H1 (cell line): ENCODE results near the gene CCDC148. TPM values are rescaled to one million over a fixed set of nuclear protein-coding genes. Genes with fewer than 3 reads are reported as not detected.

Experiments
- POLR2AphosphoS5 ChIP-seq: IDR thresholded peaks from 2 replicates; pipeline ENCODE4 v1.6.1; 2011; ENCODE audit warnings: low read depth, low read length
- polyA plus RNA-seq, 7 experiments: library from polyadenylated mRNA; depleted of rRNA in 3 of 7; stranded (reverse) in 5 of 7; unstranded in 2 of 7; fragments of >200 nt in 5 of 7; fragments of 200-250 nt in 2 of 7; gene quantifications; 1 replicate in 5 of 7; 2 replicates in 1 of 7; 4 replicates in 1 of 7; pipeline versions ENCODE4 v1.2.1 to v1.2.3, GENCODE V29; 2011 to 2013; ENCODE audit warnings: missing spikeins in 2 of 7, mixed read lengths in 2 of 7
- total RNA-seq: library from RNA; stranded (reverse); fragmentation: NEBNext Ultra II Directional; extraction: Animal tissue kit (Norgen Biotek cat#: 25700); gene quantifications from 2 replicates; pipeline ENCODE4 v1.2.1, GENCODE V29; 2021
- TF ChIP-seq, protein P1 (sequence below): fragments of 300-600 bp; sonication (generic); IDR thresholded peaks from 2 replicates; pipeline ENCODE4 v1.7.1; 2012; ENCODE audit warnings: low read length, moderate library complexity, mild to moderate bottlenecking, inconsistent platforms; ENCODE audit not compliant: insufficient replicate concordance

Gene CCDC148
- total and polyA plus RNA-seq, 2 of the 8 experiments (the other 6 are each of a cell fraction or from before 2014, with no cell fraction given): 0.45 to 1.3 TPM

DNA sequence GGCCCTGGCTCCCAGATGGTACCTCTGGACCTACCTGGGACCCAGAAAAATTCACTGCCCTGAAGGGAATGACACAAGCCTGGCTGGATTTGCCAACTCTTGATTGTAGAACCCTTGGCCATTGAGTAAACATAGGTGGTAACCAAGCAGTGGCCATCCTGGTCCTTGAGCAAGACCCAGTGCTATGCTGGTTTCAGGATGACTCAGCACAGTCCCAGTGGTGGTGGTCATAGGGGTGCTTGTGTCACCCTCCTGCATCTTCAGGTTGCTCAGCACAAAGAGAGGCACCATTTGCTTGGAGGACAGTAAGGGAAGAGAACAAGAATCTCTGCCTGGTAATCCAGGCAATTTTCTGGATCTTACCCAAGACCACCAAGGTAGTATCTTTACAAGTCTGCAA, 302.0 kb downstream of the CCDC148 start (continued):
- TF ChIP-seq, protein P1, sequence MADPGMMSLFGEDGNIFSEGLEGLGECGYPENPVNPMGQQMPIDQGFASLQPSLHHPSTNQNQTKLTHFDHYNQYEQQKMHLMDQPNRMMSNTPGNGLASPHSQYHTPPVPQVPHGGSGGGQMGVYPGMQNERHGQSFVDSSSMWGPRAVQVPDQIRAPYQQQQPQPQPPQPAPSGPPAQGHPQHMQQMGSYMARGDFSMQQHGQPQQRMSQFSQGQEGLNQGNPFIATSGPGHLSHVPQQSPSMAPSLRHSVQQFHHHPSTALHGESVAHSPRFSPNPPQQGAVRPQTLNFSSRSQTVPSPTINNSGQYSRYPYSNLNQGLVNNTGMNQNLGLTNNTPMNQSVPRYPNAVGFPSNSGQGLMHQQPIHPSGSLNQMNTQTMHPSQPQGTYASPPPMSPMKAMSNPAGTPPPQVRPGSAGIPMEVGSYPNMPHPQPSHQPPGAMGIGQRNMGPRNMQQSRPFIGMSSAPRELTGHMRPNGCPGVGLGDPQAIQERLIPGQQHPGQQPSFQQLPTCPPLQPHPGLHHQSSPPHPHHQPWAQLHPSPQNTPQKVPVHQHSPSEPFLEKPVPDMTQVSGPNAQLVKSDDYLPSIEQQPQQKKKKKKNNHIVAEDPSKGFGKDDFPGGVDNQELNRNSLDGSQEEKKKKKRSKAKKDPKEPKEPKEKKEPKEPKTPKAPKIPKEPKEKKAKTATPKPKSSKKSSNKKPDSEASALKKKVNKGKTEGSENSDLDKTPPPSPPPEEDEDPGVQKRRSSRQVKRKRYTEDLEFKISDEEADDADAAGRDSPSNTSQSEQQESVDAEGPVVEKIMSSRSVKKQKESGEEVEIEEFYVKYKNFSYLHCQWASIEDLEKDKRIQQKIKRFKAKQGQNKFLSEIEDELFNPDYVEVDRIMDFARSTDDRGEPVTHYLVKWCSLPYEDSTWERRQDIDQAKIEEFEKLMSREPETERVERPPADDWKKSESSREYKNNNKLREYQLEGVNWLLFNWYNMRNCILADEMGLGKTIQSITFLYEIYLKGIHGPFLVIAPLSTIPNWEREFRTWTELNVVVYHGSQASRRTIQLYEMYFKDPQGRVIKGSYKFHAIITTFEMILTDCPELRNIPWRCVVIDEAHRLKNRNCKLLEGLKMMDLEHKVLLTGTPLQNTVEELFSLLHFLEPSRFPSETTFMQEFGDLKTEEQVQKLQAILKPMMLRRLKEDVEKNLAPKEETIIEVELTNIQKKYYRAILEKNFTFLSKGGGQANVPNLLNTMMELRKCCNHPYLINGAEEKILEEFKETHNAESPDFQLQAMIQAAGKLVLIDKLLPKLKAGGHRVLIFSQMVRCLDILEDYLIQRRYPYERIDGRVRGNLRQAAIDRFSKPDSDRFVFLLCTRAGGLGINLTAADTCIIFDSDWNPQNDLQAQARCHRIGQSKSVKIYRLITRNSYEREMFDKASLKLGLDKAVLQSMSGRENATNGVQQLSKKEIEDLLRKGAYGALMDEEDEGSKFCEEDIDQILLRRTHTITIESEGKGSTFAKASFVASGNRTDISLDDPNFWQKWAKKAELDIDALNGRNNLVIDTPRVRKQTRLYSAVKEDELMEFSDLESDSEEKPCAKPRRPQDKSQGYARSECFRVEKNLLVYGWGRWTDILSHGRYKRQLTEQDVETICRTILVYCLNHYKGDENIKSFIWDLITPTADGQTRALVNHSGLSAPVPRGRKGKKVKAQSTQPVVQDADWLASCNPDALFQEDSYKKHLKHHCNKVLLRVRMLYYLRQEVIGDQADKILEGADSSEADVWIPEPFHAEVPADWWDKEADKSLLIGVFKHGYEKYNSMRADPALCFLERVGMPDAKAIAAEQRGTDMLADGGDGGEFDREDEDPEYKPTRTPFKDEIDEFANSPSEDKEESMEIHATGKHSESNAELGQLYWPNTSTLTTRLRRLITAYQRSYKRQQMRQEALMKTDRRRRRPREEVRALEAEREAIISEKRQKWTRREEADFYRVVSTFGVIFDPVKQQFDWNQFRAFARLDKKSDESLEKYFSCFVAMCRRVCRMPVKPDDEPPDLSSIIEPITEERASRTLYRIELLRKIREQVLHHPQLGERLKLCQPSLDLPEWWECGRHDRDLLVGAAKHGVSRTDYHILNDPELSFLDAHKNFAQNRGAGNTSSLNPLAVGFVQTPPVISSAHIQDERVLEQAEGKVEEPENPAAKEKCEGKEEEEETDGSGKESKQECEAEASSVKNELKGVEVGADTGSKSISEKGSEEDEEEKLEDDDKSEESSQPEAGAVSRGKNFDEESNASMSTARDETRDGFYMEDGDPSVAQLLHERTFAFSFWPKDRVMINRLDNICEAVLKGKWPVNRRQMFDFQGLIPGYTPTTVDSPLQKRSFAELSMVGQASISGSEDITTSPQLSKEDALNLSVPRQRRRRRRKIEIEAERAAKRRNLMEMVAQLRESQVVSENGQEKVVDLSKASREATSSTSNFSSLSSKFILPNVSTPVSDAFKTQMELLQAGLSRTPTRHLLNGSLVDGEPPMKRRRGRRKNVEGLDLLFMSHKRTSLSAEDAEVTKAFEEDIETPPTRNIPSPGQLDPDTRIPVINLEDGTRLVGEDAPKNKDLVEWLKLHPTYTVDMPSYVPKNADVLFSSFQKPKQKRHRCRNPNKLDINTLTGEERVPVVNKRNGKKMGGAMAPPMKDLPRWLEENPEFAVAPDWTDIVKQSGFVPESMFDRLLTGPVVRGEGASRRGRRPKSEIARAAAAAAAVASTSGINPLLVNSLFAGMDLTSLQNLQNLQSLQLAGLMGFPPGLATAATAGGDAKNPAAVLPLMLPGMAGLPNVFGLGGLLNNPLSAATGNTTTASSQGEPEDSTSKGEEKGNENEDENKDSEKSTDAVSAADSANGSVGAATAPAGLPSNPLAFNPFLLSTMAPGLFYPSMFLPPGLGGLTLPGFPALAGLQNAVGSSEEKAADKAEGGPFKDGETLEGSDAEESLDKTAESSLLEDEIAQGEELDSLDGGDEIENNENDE: no peak
- no peak for TF ChIP-seq POLR2AphosphoS5
